ENCODE results near the gene GPRC5B.

DNA sequence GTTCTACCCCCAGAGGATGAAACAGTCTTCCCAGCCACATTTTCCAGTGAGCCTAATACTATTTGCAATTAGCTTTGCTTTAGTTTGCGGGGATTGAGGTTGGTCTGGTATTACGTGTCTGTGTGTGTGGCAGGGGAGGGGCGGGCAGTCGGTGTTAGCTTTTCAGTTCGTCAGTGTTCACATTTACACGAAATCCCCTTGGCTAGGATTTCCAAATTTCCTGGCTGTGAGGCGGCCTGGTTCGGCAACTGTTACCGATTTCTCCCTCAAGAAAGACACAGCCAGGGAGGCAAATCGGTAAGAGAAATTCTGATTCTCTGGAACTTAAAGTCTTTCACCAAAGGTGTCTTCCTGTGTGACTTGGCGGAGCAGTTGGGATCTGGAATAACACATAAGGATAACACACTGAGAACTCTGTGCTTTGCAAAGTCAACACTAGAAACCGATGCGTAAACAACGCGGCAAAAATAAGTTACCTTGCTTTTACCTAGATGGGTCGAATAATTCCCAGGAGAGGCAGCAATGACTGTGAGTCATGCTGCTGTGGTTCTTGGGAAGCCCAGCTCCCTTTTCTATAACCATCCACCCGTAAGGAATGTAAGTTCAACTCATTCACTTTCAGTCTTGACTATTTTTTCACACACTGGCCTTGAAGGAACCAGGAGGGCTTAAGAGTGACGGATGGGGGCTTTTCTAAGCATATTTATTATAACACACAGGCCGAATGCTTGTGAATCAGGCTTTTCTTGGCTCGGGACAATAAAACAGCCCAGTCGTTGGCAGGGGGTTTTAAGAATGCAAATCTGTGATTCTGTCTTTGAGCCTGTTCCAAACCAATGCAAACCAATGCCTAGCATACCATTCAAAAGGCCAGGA is 24.2 kb downstream of the GPRC5B start:
- TF ChIP-seq POLR2A (IDR thresholded peaks at IDR 0.05) (no peak), POLR2AphosphoS5 (IDR thresholded peaks at IDR 0.05) (no peak)
- TF ChIP-seq, protein P1, sequence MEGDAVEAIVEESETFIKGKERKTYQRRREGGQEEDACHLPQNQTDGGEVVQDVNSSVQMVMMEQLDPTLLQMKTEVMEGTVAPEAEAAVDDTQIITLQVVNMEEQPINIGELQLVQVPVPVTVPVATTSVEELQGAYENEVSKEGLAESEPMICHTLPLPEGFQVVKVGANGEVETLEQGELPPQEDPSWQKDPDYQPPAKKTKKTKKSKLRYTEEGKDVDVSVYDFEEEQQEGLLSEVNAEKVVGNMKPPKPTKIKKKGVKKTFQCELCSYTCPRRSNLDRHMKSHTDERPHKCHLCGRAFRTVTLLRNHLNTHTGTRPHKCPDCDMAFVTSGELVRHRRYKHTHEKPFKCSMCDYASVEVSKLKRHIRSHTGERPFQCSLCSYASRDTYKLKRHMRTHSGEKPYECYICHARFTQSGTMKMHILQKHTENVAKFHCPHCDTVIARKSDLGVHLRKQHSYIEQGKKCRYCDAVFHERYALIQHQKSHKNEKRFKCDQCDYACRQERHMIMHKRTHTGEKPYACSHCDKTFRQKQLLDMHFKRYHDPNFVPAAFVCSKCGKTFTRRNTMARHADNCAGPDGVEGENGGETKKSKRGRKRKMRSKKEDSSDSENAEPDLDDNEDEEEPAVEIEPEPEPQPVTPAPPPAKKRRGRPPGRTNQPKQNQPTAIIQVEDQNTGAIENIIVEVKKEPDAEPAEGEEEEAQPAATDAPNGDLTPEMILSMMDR (IDR thresholded peaks at IDR 0.05), result no peak

Measured in transverse colon (tissue), 4 donors.